Right lobe of liver (tissue), 6 donors: ENCODE results near the gene MYL3. TPM values are rescaled to one million over a fixed set of nuclear protein-coding genes. Genes with fewer than 3 reads are reported as not detected.
"Not testable (repeated sequence)": the region's sequence is repeated elsewhere in the genome, so short reads cannot be mapped to it uniquely, and the experiment has no call there.

Experiments used
- ATAC-seq, 4 donors: fragments of 200-7000 bp; cut with Tn5 transposase; one replicate each; pipeline ENCODE4 v1.9.1; 2020; ENCODE audit warnings: mild to moderate bottlenecking in 4 of 4, moderate library complexity in 4 of 4
- DNase-seq, 3 donors: peaks; one replicate each; pipeline ENCODE4 v3.0.0-alpha.2; 2020
- H3K27ac ChIP-seq, 3 donors: fragments of 200-600 bp; one replicate each; pipeline ENCODE4 v1.8.0; 2022
- H3K27me3 ChIP-seq, 2 donors: fragments of 200-600 bp; one replicate each; pipeline ENCODE4 v1.8.0; 2022
- H3K36me3 ChIP-seq, 4 donors: fragments of 200-600 bp; sonication (generic) in 1 of 4; one replicate each; pipeline versions ENCODE4 v1.5.1 to v1.8.0; 2017 to 2022; ENCODE audit warnings: control low read depth in 1 of 4
- H3K4me1 ChIP-seq, 4 donors: fragments of 200-600 bp; sonication (generic) in 1 of 4; one replicate each; pipeline versions ENCODE4 v1.5.1 to v1.8.0; 2017 to 2022; ENCODE audit warnings: control low read depth in 1 of 4
- H3K4me3 ChIP-seq, 3 donors: fragments of 200-600 bp; one replicate each; pipeline ENCODE4 v1.8.0; 2022
- H3K9me3 ChIP-seq, 4 donors: fragments of 200-600 bp; sonication (generic) in 1 of 4; one replicate each; pipeline versions ENCODE4 v1.5.1 to v1.8.0; 2017 to 2022; ENCODE audit warnings: control low read depth in 1 of 4
- POLR2A ChIP-seq: fragments of 450-650 bp; IDR thresholded peaks from one replicate; pipeline ENCODE4 v1.6.1; 2017; ENCODE audit warnings: antibody characterized with exemption, mild to moderate bottlenecking
- WGBS: methylation state at CpG from one replicate; pipeline ENCODE4 v1.1.6; 2018; ENCODE audit warnings: low coverage, low lambda C conversion rate; ENCODE audit not compliant: insufficient coverage; ENCODE audit errors: missing lambda C conversion rate; 5-methylcytosine and 5-hydroxymethylcytosine counted together
- intact Hi-C, 2 donors: fragments of 100-400 bp; cut with DNase I; formaldehyde crosslinking; loops; one replicate each; pipeline versions ENCODE4 v1.11.2 to v1.14.1; 2022
- total RNA-seq, 6 experiments: library from RNA; depleted of rRNA in 2 of 6; stranded (reverse); fragments of >200 nt in 2 of 6; fragmentation: NEBNext Ultra II Directional in 3 of 6; extraction: Animal tissue kit (Norgen Biotek cat#: 25700) in 3 of 6; gene quantifications; one replicate each; pipeline versions ENCODE4 v1.1.0 to v1.2.4, GENCODE V29; 2016 to 2023
- TF ChIP-seq, protein P1 (sequence below), 4 donors: fragments of 200-600 bp in 3 of 4; fragments of 450-650 bp in 1 of 4; IDR thresholded peaks; one replicate each; pipeline versions ENCODE4 v1.5.1 to v1.8.0; 2016 to 2022; ENCODE audit warnings: antibody characterized with exemption in 4 of 4, mild to moderate bottlenecking in 2 of 4
- donor health status: DM: no; HTN: yes; CAD: no.
- donor health status: DM: no; HTN: no; CAD: no.
- donor health status: DM: no; HTN: no; CAD: no.
- donor health status: DM: no; HTN: yes; CAD: no.
- donor health status: DM: no; HTN: yes; CAD: no.

MYL3 gene
- total RNA-seq, 6 experiments from 2014 or later, result 0.37 to 2.0 (median 1.00) TPM

GRCh38 chr3:46824211-46824970, 38.9 kb downstream of the MYL3 start:
- no peak overlapping the region for H3K27ac ChIP-seq
- no peaks in the 10 kb centered on the region for H3K36me3 ChIP-seq
- H3K4me1 ChIP-seq, result no peaks in the 10 kb centered on the region
- WGBS, result 89% methylated on average over 2 of the region's 2 CpGs
- ATAC-seq, result no peak
- H3K9me3 ChIP-seq, result no peaks in the 10 kb centered on the region
- no peak for DNase-seq
- H3K4me3 ChIP-seq, result no peak overlapping the region
- TF ChIP-seq POLR2A, result no peak
- TF ChIP-seq, protein P1, sequence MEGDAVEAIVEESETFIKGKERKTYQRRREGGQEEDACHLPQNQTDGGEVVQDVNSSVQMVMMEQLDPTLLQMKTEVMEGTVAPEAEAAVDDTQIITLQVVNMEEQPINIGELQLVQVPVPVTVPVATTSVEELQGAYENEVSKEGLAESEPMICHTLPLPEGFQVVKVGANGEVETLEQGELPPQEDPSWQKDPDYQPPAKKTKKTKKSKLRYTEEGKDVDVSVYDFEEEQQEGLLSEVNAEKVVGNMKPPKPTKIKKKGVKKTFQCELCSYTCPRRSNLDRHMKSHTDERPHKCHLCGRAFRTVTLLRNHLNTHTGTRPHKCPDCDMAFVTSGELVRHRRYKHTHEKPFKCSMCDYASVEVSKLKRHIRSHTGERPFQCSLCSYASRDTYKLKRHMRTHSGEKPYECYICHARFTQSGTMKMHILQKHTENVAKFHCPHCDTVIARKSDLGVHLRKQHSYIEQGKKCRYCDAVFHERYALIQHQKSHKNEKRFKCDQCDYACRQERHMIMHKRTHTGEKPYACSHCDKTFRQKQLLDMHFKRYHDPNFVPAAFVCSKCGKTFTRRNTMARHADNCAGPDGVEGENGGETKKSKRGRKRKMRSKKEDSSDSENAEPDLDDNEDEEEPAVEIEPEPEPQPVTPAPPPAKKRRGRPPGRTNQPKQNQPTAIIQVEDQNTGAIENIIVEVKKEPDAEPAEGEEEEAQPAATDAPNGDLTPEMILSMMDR (IDR thresholded peaks at IDR 0.05), result no peak
- no peaks in the 10 kb centered on the region for H3K27me3 ChIP-seq
- intact Hi-C loops, result no loop called here

DNA sequence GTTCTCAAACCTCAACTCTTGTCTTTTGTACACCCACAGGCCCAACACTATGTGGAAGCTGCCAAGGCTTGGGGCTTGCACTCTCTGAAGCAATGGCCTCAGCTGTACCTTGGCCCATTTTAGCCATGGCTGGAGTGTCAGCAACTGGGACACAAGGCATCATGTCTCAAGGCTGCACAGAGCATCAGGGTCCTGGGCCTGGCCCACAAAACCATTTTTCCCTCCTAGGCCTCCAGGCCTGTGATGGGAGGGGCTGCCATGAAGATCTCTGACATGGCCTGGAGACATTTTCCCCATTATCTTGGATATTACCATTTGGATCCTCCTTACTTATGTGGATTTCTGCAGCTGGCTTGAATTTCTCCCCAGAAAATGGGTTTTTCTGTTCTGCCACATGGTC, 39.9 kb downstream of the MYL3 start:
- DNase-seq, H3K36me3 ChIP-seq, H3K4me3 ChIP-seq, H3K4me1 ChIP-seq, H3K27ac ChIP-seq, H3K9me3 ChIP-seq, H3K27me3 ChIP-seq, ATAC-seq, intact Hi-C loops: not testable (repeated sequence)

GRCh38 chr3:46821553-46821952, 41.7 kb downstream of the MYL3 start:
- ATAC-seq, result no peak
- Histone ChIP-seq H3K9me3 (no peaks in the 10 kb centered on the region), H3K27me3 (no peaks in the 10 kb centered on the region)

DNA sequence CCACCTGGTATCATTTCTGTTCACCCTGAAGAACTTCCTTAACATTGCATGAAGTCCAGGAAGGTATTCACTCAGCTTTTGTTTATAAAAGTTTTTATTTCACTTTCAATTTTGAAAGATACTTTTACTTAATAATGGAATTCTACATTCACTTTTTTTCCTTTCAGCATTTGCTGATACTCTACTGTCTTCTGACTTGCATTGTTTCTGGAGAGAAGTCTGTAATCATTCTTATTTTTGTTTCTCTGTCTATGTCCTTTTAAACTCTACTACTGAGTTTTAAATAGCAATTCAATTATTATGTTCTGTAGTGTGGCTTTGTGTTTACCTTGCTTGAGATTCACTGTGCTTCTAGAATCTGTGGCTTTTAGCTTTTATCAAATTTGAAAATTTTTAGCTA, 42.4 kb downstream of the MYL3 start:
- Histone ChIP-seq H3K36me3 (no peaks in the 10 kb centered on the region), H3K9me3 (no peaks in the 10 kb centered on the region), H3K4me3 (no peak overlapping the region), H3K4me1 (no peaks in the 10 kb centered on the region), H3K27me3 (no peaks in the 10 kb centered on the region), H3K27ac (no peak overlapping the region)
- TF ChIP-seq, protein P1 (IDR thresholded peaks at IDR 0.05), result no peak
- TF ChIP-seq POLR2A, result no peak
- DNase-seq, result no peak
- ATAC-seq, result no peak
- intact Hi-C loops, result no loop called here

More at GRCh38 chr3:46821553-46821952, 41.7 kb downstream of the MYL3 start:
- Histone ChIP-seq H3K27ac (no peak overlapping the region), H3K4me1 (no peaks in the 10 kb centered on the region), H3K36me3 (no peaks in the 10 kb centered on the region), H3K4me3 (no peak overlapping the region)
- 29% methylated on average over 1 of the region's 1 CpG for WGBS
- intact Hi-C loops, result no loop called here
- no peak for DNase-seq
- TF ChIP-seq POLR2A, result no peak
- TF ChIP-seq, protein P1 (IDR thresholded peaks at IDR 0.05), result no peak

- Histone ChIP-seq H3K4me3 (peak overlapping the region; percentile 30 to 56 (median 46)), H3K4me1 (no peaks in the 10 kb centered on the region), H3K27me3 (no peaks in the 10 kb centered on the region), H3K9me3 (no peaks in the 10 kb centered on the region), H3K27ac (no peak overlapping the region), H3K36me3 (no peaks in the 10 kb centered on the region)
- DNase-seq (peak; percentile 70 to 81 (median 72)), ATAC-seq (peak; percentile 94 to 98 (median 95))
- 0% methylated on average over 8 of the region's 46 CpGs for WGBS
- TF ChIP-seq POLR2A, result no peak
- TF ChIP-seq, protein P1 (IDR thresholded peaks at IDR 0.05), result no peak
- intact Hi-C loops, result no loop called here
These were observed 50.9 kb downstream of the MYL3 start for GRCh38 chr3:46812237-46812791.
